KOPT-K1 (cell line): Measurements from ENCODE around the gene TARBP2.
A peak's percentile ranks its signal among the peaks of the same experiment; 100 is the strongest.

Experiments
- H3K27ac ChIP-seq: fragments of 200-600 bp; sonication (generic); 2 replicates; pipeline ENCODE4 v1.5.1; 2016; ENCODE audit warnings: antibody characterized with exemption, mild to moderate bottlenecking, low read depth, low read length; ENCODE audit not compliant: poor library complexity, severe bottlenecking
- H3K36me3 ChIP-seq: fragments of 200-600 bp; sonication (generic); 2 replicates; pipeline ENCODE4 v1.5.1; 2017; ENCODE audit warnings: antibody characterized with exemption, mild to moderate bottlenecking, low read length, moderate library complexity; ENCODE audit not compliant: insufficient read depth
- H3K9me3 ChIP-seq: fragments of 200-600 bp; sonication (generic); 2 replicates; pipeline ENCODE4 v1.5.1; 2017; ENCODE audit warnings: antibody characterized with exemption, low read length, mild to moderate bottlenecking; ENCODE audit not compliant: insufficient read depth, poor library complexity, severe bottlenecking

Gene TARBP2, protein sequence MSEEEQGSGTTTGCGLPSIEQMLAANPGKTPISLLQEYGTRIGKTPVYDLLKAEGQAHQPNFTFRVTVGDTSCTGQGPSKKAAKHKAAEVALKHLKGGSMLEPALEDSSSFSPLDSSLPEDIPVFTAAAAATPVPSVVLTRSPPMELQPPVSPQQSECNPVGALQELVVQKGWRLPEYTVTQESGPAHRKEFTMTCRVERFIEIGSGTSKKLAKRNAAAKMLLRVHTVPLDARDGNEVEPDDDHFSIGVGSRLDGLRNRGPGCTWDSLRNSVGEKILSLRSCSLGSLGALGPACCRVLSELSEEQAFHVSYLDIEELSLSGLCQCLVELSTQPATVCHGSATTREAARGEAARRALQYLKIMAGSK

DNA sequence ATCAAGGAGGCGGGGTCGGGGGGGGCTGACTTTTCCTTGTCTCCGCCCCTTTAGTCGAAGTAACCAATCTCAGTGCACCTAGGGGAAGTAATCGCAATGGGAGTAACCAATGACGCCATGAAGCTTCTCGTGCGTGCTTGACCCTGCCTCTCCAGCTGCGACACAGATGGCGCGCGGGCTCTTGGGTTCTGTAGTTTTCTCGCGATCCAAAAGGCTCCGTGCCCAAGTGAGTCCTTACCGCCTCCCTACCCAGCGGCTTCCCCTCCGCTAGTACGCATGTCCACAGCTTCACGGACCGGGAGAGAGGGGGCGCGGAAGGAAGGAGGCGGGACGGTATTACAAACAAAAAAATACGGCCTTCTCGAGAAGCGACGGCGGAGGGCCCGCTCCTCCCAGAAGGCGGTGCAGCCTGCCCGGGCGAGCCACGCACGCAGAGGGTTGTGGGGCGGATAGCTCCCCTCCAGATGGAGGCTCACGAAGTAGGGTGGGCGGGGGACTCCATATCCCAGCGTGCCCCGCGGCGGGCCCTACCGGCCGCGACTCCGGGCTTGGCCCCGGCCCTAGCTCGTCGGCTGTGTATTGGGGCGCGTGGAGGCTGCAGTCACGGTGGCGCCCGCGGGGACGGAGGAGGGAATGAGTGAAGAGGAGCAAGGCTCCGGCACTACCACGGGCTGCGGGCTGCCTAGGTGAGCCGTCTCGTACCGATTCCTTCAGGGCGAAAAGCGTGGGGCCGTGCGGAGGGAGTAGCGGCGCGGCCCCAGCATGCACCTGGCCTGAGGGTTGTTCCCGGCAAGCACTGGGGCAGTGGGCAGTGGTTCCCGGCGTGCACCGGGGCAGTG, at the start of gene TARBP2:
TSS of gene TARBP2 (plus strand) at position 508 of the 839 bp plus-strand sequence. CDS start at position 634, 126 bp downstream.
- peaks cover 25% of the 10 kb centered on the region for H3K36me3 ChIP-seq
- no peaks in the 10 kb centered on the region for H3K9me3 ChIP-seq
- H3K27ac ChIP-seq = peak within 1 kb of the TSS; percentile 92

DNA sequence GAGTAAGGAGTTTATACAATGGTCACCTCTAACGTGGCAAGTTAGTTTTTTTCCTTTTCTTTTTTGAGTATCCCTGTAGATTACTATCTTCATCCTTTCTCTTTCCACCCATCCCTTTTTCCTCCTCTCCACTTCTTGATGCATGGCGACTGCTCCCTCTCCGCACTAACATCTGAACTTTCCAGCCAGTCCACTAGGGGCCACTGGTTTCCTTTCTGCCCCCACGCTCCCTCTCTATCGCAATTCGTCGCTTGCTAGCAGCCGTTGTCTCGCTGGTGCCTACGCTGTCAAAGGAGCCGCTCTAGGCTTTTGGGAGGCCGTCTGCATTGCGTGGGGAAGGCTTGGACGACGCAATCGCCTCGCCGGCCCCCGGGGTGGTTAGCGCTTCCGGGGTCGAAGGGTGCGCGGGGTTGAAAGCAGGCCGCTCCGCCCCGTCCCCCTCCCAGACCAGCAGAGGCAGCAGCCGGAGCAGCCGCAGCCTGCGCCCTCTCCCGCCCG, 49.4 kb upstream of the TARBP2 start, which contains the start of gene PCBP2:
TSS of gene PCBP2 (plus strand) at position 442 of the 498 bp plus-strand sequence. CDS start 2,699 bp downstream, outside the sequence.
- H3K27ac ChIP-seq = peak within 1 kb of the TSS; percentile 98
- H3K9me3 ChIP-seq = no peaks in the 10 kb centered on the region
- H3K36me3 ChIP-seq = peaks cover 54% of the 10 kb centered on the region

DNA sequence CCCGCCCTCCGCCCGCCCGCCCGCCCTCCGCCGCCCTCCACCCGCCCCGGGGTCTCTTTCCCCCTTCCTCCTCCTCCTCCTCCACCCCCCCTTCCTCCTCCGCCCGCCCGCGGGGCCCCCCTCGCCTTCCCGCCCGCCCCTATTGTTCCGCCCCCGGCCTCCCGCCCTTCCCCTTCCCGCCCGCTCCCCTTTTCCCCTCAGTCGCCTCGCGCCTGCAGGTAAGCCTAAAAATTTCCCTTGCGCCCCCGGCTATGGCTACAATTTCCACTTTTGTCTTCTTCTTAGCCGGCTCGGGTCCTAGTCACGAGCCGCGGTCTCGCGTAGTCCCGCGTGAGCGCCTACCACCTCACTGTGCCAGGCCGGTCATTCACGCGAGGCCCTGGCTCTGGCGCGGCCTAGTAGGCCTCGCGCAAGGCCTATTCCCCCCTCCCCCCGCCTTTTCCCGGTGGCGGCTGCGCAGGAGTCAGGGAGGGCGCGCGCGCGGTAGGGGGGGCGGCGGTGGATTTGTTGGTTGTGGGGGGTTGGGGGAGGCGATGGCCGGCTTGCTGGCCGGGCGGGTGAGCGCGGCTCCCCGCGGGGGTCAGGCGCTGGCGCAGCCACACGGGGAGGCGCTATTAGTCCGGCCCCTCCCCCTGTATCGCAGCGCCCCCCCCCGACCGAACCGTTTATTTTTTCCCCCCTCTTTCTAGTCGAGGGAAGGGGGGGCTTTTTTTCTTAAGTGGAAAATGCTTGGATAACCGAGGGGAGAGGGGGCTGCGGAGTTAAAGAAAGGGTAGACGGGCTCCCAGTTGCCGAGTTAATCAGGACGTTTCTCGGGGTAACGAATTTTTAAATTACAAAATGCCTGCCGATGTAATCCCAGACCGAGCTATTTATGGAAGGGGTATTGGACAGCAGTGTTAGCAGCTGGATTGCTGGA, 48.7 kb upstream of the TARBP2 start:
- H3K9me3 ChIP-seq = no peaks in the 10 kb centered on the region
- H3K27ac ChIP-seq = peak overlapping the region; percentile 98
- peaks cover 55% of the 10 kb centered on the region for H3K36me3 ChIP-seq

DNA sequence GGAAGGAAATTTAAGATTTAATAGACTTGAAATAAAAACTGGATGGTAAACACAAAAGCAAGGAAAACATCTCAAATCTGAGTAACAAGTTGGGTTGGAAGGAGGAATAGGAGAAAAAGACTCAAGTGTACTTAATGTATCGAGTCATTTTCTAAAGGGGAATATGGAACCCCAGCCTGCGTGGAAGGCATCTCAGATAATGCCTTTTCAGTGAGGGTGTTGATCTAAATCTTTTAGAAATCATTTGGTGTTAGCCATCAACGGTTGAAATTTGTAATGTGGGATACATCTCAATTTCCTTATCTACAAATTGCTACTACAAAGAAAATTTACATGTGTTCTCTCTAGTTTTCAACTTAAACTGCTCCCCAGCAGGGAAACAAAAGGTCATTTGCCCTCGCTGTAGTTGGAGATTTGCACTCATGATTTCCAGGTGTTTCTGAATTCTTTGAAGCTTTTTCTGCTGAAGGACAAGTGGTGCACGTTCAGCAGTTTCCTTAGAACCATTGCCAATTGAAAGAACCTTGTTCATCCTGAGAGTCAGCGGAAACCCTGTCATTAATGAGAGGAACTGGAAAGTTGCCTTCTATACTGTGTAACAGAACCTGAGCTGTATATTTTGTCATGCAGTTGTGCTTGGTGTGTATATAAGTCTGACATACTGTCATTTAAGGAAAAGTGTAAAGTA, 47.0 kb upstream of the TARBP2 start:
- H3K36me3 ChIP-seq = peaks cover 59% of the 10 kb centered on the region
- H3K27ac ChIP-seq = peak overlapping the region; percentile 98
- H3K9me3 ChIP-seq = no peaks in the 10 kb centered on the region

DNA sequence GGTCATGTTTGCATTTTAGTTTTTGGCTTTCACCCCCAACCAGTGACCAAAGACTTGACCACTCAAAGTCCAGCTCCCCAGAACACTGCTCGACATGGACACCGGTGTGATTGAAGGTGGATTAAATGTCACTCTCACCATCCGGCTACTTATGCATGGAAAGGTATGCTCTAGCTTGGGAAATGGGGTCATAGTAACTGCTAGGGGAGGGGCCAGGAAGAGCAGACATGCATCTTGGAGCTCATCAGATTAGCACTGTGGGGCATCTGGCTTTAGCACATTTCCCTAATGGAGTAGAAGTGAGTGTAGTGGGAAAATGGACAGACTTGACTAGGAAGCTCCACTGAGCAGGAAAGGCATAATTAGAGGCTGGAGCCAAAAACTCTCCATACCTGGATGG, 46.4 kb upstream of the TARBP2 start:
- peaks cover 65% of the 10 kb centered on the region for H3K36me3 ChIP-seq
- H3K27ac ChIP-seq = peak overlapping the region; percentile 1
- H3K9me3 ChIP-seq = no peaks in the 10 kb centered on the region

DNA sequence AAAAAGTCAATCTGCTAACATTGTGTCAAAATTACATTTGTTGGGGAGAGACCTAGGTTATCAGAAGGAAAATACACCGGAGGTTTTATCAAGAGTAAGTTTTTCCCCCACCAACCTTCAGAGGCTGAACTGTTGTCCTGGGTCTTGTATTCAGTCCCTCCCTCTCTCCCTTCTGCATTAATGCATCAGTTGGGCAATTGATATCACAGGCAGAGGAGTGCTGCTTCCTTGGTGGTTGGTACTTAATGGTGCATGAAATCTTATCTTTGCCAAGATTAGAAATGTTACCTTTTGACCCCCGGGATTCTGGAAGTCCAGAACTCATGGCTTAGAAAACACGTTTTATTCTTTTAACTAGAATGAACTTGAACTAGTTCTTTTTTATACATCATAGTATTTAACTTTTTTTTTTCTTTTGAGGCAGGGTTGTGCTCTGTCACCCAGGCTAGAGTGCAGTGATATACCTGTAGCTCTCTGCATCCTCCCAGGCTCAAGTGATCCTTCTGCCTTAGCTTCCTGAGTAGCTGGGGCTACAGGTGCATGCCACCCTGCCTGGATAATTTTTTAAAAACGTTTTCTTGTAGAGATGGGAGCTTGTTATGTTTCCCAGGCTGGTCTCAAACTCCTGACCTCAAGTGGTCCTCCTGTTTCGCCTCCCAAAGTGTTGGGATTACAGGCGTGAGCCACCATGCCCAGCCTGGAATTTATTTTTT, 44.3 kb upstream of the TARBP2 start:
- Histone ChIP-seq H3K9me3 (no peaks in the 10 kb centered on the region), H3K27ac (no peak overlapping the region), H3K36me3 (peaks cover 86% of the 10 kb centered on the region)

DNA sequence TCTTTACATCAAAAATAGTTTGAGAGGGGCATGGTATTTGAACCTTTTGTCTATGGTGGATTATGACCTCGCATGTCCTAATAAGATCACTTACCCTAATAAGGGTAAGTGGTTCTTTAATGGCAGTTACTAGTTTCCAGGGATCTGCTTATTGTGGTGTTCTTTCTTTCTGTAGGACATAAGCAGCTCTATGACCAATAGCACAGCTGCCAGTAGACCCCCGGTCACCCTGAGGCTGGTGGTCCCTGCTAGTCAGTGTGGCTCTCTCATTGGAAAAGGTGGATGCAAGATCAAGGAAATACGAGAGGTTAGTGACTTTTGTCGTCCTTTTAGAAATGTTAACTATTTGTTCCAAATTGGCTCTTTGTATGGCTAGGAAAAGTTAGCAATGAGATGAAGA, 42.0 kb upstream of the TARBP2 start:
- Histone ChIP-seq H3K9me3 (no peaks in the 10 kb centered on the region), H3K36me3 (peaks cover 100% of the 10 kb centered on the region), H3K27ac (no peak overlapping the region)

DNA sequence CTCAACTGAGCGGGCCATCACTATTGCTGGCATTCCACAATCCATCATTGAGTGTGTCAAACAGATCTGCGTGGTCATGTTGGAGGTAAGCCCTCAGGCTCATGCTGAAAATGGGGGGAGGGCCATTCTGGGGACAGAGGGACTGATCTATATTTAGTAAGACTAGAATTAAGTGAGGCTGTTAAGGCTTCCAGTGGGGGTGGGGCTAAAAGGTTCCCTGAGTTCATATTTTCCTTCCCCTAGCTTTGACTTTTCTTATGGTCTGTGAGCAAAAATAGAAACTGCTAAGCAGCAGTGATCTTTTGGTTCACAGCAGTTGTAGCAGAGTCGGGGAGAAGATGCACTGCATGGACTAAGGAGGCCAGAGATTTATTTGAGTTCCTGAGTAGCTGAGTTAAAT, 40.0 kb upstream of the TARBP2 start:
- Histone ChIP-seq H3K36me3 (peaks cover 100% of the 10 kb centered on the region), H3K27ac (no peak overlapping the region), H3K9me3 (no peaks in the 10 kb centered on the region)

DNA sequence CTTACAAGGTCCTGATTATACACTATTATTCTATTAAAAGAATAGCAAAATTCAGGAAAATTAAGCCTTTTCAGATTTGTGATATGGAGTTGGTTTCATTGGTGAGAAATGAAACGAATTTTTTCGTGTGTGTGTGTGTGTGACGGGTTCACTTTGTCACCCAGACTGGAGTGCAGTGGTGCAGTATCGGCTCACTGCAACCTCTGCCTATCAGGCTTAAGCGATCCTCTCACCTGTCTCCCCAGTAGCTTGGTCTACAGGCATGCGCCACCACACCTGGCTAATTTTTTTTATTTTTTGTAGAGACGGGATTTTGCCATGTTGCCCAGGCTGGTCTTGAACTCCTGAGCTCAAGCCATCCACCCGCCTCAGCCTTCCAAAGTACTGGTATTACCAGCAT, 39.5 kb upstream of the TARBP2 start:
- H3K9me3 ChIP-seq = no peaks in the 10 kb centered on the region
- no peak overlapping the region for H3K27ac ChIP-seq
- H3K36me3 ChIP-seq = peaks cover 100% of the 10 kb centered on the region

DNA sequence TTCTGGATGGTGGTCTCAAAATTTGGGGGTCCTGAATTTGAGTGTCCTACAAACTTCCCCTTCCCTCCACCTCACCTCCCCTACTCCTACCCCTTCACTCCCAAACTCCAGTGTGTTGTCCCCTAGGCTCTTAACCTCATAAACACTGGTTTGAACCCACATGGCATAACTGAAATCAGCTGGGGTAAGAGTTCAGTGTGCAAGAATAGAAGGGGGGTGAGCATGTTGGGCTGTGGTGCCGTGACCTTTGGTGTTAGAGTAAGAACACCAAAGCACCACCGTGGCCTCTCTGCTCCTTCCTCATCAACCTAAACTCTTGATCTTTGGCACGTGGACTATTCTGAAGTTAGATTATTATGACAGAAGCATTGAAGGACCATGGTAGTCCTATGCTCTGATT, 38.1 kb upstream of the TARBP2 start:
- no peak overlapping the region for H3K27ac ChIP-seq
- H3K9me3 ChIP-seq = no peaks in the 10 kb centered on the region
- H3K36me3 ChIP-seq = peaks cover 100% of the 10 kb centered on the region

DNA sequence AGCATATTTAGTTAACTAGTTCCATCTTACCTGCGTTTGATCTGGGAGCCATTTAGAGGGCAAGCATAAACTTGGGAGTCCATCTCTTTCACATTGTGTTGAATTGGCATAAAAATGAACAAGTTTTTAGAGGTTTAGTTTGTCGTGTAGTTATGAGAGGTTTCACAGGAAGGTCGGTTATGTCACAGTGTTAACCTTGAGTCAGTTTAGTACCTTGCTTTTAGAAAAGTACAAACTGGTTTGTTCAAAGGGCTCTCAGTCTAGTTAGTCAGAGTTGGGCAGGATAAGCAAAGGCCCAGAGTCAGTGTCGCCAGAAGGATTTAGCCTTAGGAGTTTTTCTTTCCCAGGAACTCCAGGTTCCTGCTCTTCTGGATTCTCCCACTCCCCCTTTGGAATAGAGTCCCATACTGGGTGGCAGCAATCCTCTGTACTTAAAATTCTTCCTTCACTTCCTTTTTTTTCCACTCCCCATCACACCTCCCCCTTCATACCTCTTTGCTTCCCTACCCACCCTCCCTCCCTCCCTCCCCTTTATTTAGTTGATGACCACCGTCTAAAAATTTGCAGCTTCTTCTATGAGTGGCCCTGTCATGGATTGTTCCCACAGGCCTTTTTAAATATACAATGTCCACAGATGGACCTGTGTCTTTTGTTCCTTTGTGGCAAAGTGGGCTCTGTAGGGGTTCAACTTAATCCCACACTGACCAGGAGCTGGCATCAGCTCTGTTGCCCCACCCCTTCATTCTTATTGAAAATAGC, 37.1 kb upstream of the TARBP2 start:
- Histone ChIP-seq H3K9me3 (no peaks in the 10 kb centered on the region), H3K27ac (no peak overlapping the region), H3K36me3 (peaks cover 100% of the 10 kb centered on the region)

DNA sequence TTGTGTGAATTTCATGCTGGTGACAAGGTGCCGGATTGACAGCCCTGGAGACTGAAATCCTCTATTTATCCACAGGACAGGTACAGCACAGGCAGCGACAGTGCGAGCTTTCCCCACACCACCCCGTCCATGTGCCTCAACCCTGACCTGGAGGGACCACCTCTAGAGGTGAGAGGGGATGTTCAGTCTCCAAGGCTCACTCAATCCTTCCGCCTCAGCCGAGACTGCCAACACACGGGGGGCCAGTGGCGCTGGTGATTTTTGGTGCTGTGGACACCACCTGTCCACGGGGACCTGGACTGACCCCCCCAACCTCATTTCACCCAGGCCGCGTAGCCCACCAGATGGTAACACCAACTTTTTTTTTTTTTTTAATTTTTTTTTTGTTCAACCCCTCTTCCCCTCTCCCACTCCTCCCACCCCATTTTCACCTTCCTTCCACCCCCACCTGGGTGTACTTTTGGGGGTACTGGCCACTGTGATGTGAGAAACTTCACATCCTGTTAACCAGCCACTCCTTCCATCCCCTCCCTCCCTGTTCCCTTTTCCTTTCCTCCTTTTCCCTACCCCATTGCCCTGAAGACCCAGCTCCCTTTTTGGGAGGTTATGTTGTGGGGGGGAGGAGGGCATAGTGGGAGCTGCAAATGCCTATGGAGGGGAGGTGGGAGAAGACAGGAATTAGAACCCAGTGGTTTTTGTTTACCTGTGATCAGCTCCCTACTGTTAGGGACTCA, 36.2 kb upstream of the TARBP2 start:
- Histone ChIP-seq H3K36me3 (peaks cover 100% of the 10 kb centered on the region), H3K27ac (no peak overlapping the region), H3K9me3 (no peaks in the 10 kb centered on the region)
